ENCODE data around the gene GARIN5A. TPM values are rescaled to one million over a fixed set of nuclear protein-coding genes. Genes with fewer than 3 reads are reported as not detected.
"Not testable (repeated sequence)": the region's sequence is repeated elsewhere in the genome, so short reads cannot be mapped to it uniquely, and the experiment has no call there.

GARIN5A gene
- total RNA-seq, 6 donors from 2014 or later, result 2.4 to 10.1 (median 3.0) TPM; not detected in 1

GRCh38 chr19:50476907-50477238 is 225 bp upstream of the GARIN5A start:
- Histone ChIP-seq H3K9me3 (no peaks in the 10 kb centered on the region), H3K27me3 (no peaks in the 10 kb centered on the region), H3K27ac (peak overlapping the region; percentile 84 to 90 (median 85)), H3K4me1 (peaks cover 11 to 27% (median 15%) of the 10 kb centered on the region in 4 donors), H3K4me3 (peak overlapping the region; percentile 85 to 100 (median 95)), H3K36me3 (peaks cover 16 to 40% (median 30%) of the 10 kb centered on the region in 4 donors)
- DNase-seq (no peak), ATAC-seq (ENCODE audit: low FRiP score in 2 of 2) (no peak)
- TF ChIP-seq CTCF (IDR thresholded peaks at IDR 0.05), result no peak
- no peak for TF ChIP-seq POLR2AphosphoS5 (IDR thresholded peaks at IDR 0.05)
- TF ChIP-seq POLR2A (IDR thresholded peaks at IDR 0.05), result no peak
- no peak for TF ChIP-seq EP300 (IDR thresholded peaks at IDR 0.05)
- WGBS, 2 donors, result 21 to 24% methylated on average over 19 to 20 of the region's 20 CpGs

- Histone ChIP-seq H3K4me1 (peaks cover 11 to 27% (median 15%) of the 10 kb centered on the region in 4 donors), H3K9me3 (no peaks in the 10 kb centered on the region), H3K27ac (peak overlapping the region in 3 of 4 donors; percentile 84 to 90 (median 86)), H3K36me3 (peaks cover 11 to 30% (median 19%) of the 10 kb centered on the region in 4 donors), H3K27me3 (no peaks in the 10 kb centered on the region), H3K4me3 (peak overlapping the region in 3 of 4 donors; percentile 94 to 100 (median 96))
- WGBS, 2 donors, result 79 to 83% methylated on average over 29 of the region's 29 CpGs
- no peak for TF ChIP-seq POLR2A (IDR thresholded peaks at IDR 0.05)
- TF ChIP-seq POLR2AphosphoS5 (IDR thresholded peaks at IDR 0.05), result no peak
- no peak for DNase-seq
- ATAC-seq (ENCODE audit: low FRiP score in 2 of 2), result no peak
Measured at GRCh38 chr19:50475736-50476223, 868 bp downstream of the GARIN5A start.

GRCh38 chr19:50475101-50475568 is 1.5 kb downstream of the GARIN5A start:
- ATAC-seq (ENCODE audit: low FRiP score in 2 of 2) (no peak), DNase-seq (no peak)
- no peaks in the 10 kb centered on the region for H3K9me3 ChIP-seq
- 83 to 87% methylated on average over 12 of the region's 12 CpGs for WGBS, 2 donors
- peaks cover 11 to 27% (median 15%) of the 10 kb centered on the region in 4 donors for H3K4me1 ChIP-seq
- peaks cover 7 to 23% (median 12%) of the 10 kb centered on the region in 4 donors for H3K36me3 ChIP-seq
- H3K27ac ChIP-seq, result no peak overlapping the region
- H3K27me3 ChIP-seq, result no peaks in the 10 kb centered on the region
- no peak overlapping the region for H3K4me3 ChIP-seq
- no peak for TF ChIP-seq CTCF (IDR thresholded peaks at IDR 0.05)
- TF ChIP-seq EP300 (IDR thresholded peaks at IDR 0.05), result no peak
- TF ChIP-seq POLR2AphosphoS5 (IDR thresholded peaks at IDR 0.05), result no peak
- TF ChIP-seq POLR2A (IDR thresholded peaks at IDR 0.05), result no peak

GRCh38 chr19:50473336-50473735 is 3.3 kb downstream of the GARIN5A start:
- ATAC-seq (ENCODE audit: low FRiP score in 2 of 2); H3K27ac ChIP-seq; H3K27me3 ChIP-seq; H3K9me3 ChIP-seq; DNase-seq; H3K4me3 ChIP-seq; H3K36me3 ChIP-seq: not testable (repeated sequence)
- WGBS, 2 donors, result 73 to 78% methylated on average over 3 of the region's 3 CpGs
- peaks cover 11 to 19% (median 13%) of the 10 kb centered on the region in 4 donors for H3K4me1 ChIP-seq

- Histone ChIP-seq H3K9me3 (no peaks in the 10 kb centered on the region), H3K27ac (no peak overlapping the region), H3K4me1 (peaks cover 0 to 8% (median 0%) of the 10 kb centered on the region in 4 donors), H3K27me3 (no peaks in the 10 kb centered on the region), H3K4me3 (no peak overlapping the region), H3K36me3 (no peaks in the 10 kb centered on the region)
- DNase-seq (no peak), ATAC-seq (ENCODE audit: low FRiP score in 2 of 2) (no peak)
- no peak for TF ChIP-seq CTCF (IDR thresholded peaks at IDR 0.05)
- TF ChIP-seq POLR2AphosphoS5 (IDR thresholded peaks at IDR 0.05), result no peak
- WGBS, 2 donors, result 83 to 94% methylated on average over 6 of the region's 6 CpGs
Measured at GRCh38 chr19:50468818-50469217, 7.8 kb downstream of the GARIN5A start.

- H3K27me3 ChIP-seq, result no peaks in the 10 kb centered on the region
- no peaks in the 10 kb centered on the region for H3K9me3 ChIP-seq
- 57 to 66% methylated on average over 16 to 18 of the region's 18 CpGs for WGBS, 2 donors
- H3K4me3 ChIP-seq, result no peak overlapping the region
- H3K36me3 ChIP-seq, result no peaks in the 10 kb centered on the region
- DNase-seq, result no peak
- no peak overlapping the region for H3K27ac ChIP-seq
- TF ChIP-seq CTCF (IDR thresholded peaks at IDR 0.05) (no peak), EP300 (IDR thresholded peaks at IDR 0.05) (no peak), POLR2AphosphoS5 (IDR thresholded peaks at IDR 0.05) (no peak), POLR2A (IDR thresholded peaks at IDR 0.05) (no peak)
- ATAC-seq (ENCODE audit: low FRiP score in 2 of 2), result no peak
- peaks cover 0 to 8% (median 0%) of the 10 kb centered on the region in 4 donors for H3K4me1 ChIP-seq
Measured at GRCh38 chr19:50467566-50467965, 9.1 kb downstream of the GARIN5A start.
